ENCODE data around the gene TOP1.

Gene TOP1

DNA sequence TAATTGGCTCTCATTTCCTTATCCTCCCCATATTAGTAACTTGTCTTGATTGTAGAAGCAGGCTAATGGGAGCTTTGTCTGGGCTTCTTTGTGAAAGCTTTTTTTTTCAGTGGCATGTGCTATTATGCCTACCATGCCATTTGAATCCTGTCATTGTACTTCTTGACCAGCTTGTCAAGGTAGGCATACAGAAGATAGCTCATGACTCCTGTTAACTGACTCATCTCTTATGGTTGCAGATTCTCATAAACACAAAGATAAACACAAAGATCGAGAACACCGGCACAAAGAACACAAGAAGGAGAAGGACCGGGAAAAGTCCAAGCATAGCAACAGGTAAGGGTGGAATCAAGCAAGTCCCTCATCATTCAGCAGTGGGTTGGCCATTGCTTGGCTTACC, 32.5 kb downstream of the TOP1 start:
- DNase-seq = no peak

DNA sequence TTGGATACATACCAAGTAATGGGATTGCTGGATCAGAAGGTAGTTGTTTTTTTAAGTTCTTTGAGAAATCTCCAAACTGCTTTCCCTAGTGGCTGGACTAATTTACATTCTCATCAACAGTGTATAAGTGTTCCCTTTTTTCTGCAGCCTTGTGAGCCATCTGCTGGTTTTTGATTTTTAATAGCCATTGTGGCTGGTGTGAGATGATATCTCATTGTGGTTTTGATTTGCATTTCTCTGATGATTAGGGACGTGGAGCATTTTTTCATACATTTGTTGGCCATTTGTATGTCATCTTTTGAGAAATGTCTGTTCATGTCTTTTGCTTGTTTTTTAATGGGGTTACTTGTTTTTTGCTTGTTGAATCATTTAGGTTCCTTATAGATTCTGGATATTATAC, 34.8 kb downstream of the TOP1 start:
- DNase-seq = no peak

DNA sequence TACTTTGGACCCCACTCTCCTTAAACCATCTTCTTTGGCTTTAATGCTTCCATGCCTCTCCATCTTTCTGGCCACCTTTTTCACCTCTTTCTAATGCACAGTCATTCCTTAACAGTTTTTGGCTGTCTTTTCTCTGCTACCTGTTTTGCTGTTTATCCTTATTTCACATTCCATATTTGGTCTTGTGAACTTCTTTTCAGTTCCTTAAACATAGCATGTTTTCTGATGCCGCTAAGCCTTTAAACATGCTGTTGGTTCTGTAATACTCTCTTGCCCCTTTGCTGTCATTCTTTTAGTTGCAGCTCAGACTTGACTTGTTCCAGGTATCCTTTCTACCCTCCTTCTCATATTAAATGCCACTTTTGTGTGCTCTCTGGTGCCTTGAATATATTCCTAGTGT, 35.8 kb downstream of the TOP1 start:
- DNase-seq = no peak

DNA sequence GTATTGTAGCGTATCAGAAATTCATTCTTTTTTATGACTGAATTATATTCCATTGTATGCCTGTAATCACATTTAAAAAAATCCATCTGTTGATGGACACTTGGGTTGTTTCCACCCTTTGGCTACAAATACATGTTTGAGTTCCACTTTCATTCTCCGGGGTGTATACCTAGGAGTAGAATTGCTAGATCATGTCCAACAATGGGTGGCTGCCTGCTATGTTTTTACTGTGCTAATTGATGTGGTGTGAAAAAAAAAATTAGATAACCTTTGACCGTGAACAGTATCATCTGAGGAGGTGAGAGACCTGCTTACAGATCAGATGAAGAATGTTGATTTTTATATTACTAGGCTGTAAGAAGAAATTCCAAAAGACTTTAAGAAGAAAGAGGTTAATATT, 37.1 kb downstream of the TOP1 start:
- no peak for DNase-seq

DNA sequence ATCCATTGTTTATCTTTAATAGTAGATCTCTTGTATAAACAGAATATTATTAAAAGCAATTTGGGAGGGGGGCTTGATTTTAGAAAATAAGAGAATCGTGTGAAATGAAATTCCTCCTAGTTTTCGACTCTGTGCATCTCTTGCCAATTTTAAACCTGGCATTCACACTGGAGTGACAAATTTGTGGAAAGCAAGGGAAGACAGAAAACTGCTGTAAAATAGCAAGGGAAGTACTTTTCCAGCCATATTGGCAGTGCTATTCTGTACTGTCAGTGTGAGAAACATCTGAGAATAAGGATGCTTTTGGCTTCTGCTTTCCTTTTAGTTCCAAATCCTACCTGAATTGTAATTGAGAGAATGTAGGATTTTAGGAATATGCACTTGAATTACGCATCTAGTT, 40.2 kb downstream of the TOP1 start:
- DNase-seq = no peak

DNA sequence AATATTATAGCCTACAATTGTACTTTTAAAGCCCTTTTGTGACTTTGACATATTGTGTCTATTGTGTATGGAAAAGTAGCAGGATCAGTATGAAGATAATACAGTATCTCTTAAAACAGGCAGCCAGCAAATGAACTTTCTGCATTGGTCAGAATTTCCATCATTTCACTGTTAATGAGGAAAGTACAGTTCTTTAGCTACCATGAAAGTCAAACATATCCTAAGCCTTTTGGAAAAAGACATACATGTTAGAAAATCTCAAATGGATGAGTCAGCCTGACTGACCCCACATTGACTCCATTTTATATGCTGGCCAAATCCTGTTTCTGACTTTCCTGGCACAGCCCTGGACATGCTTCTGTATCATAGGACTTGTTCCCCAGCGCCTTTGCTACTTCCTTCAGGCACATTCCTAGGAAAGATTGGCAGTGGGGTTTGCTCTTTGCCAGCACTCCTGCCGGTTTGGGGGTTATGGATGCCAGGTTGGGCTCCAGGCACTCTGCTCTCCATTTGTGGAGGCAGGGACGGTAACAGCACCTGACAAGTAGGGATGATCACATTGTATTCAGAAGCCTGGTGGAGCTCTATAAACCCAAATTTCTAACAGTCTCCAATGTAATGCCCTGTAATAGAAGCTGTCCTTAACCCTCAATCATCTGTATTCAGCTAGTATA, 43.7 kb downstream of the TOP1 start:
- DNase-seq = no peak

DNA sequence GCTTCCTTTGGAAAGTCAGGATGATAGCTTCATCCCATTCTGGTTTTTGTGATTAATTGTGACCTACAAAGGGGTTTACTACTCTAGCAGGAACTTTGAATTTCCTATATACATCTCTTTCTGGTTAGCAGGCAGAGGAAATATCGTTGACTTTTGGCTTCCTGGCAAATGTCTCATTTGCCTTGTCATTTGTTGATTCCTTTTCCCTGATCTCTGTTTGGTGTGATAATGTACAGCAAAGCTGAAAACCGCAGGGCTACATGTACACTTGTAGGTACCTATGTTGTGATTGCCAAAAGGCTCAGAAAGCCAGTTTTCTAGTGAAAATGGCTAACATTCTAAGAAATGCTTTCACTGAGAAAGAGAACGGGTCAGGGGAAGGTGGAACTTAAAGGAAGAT, 44.3 kb downstream of the TOP1 start:
- no peak for DNase-seq

DNA sequence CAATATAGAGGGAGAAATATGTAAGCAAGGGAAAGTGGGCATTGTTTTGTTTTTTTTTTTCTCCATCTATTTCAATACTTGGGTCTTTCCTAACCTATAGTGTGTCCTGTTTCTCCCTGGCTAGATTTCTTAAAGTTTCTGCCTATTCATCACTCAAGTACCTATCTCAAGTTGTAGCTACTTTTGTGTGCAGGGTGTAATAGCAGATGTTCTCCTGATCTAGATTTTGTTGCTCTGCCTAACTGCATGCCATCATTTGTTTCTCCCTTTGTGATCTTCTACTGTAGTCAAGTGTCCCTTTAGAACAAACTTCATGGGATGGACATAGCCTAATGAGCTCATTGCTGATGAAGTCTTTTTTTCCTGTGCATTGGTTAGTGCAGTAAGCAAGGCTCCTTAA, 45.8 kb downstream of the TOP1 start:
- no peak for DNase-seq

DNA sequence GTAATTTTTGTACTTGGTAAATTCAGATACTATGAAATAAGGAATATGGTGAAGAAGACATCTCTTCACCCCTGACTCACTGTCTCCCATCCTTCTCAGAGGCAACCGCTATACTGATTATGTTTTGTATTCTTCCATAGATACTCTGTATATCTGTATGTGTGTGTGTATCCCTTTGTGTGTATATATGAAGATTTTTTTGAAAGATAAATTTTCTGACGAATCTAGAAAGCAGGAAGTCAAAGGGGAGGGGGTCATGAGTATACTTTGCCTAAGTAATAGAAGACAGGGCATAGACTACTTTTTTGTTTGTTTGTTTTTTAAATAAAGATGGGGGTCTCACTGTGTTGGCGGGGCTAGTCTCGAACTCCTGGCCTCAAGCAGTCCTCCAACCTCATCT, 48.2 kb downstream of the TOP1 start:
- DNase-seq = no peak

DNA sequence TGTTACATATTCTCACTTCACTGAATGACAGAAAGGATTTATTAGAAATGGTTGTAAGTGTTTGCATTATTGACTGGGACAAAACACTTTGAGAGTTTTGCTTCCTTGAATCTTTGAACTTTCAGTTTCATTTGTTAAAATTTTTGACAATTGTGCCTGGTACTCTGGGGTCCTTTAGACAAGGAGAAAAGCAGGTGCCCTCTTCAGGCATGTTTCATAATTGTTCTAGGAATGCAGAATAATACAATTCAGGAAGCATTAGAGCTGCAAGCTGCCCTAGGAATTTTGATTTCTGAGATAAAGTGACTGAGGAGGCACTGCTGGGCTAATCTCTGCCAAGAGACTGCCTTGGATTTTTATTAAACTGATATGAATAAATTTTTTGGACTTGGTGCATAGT, 49.7 kb downstream of the TOP1 start:
- DNase-seq = no peak

DNA sequence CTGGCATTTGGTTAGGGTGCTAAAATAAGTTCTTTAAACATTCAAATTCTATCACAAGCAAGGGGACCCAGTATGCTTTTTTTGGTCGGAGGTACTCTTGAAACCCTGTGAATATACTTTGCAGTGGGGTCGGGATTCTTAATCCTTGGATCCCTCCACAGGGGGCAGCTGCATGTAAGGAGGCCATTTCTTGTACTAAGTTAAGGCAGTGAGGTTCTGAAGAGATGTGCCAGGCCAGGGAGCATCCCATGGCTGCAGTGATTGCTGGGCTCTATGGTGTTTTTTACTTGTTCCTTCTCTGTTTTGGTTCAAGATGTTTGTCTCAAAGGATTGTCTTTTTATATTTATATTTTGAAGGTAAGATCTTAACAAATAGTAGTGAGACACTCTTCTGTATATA, 50.4 kb downstream of the TOP1 start:
- DNase-seq = no peak

DNA sequence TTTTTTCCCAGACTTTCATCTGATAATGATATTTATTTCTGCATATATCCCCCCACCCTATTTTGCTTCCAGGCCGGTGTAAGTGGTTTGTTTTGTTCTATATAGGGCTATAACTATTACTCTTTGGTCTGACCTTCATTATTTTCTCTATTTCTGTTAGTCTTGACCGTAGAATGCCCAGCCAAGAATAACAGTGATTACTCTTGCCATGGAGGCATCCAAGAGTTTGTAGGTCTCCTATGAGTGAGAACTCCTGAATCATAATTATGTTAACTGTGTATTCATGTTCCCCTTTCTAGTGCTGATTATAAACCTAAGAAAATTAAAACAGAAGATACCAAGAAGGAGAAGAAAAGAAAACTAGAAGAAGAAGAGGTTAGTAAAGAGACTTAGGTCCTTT, 52.2 kb downstream of the TOP1 start:
- DNase-seq = no peak

DNA sequence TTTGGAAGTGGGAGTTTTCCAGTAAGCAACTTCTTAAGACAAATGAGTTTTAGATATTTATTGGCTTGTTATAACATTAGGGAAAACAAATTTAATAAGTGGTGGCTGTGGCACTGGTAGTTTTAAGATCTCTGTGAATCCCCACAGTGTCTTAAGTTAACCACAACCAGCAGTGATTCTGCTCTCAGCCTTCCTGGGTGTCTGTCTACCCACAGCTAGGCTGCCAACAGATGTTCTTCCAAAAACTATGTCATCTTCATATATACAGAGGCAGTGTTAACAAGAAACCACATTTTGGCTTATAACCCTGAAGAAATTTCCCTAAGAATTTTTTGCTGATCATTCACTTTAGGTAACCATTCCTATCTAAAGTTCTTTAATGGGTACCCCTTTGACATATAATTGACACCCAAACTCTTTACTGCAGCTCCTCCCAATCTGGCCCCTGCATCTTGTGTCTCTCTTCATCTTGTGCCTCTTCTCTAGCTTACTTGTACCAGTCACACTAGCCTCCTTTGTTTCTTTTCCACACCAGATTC, 52.7 kb downstream of the TOP1 start:
- DNase-seq = no peak

DNA sequence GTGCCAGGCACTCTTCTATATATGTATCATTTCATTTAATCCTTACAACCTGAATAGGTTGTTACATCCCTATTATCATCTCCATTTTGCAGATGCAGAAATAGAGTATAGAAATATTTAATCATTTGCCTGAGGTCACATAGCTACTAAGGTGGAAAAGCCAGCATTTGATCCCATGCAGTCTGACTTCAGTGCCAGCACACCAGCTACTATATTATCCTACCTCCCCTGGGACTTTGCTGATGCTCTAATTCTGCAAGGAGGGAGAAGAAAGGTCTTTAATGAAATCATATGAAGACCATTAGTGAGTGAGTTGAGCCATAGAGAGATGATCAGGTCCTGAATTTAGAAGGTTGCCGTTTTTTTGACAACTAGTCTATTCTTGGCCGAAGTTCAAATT, 53.7 kb downstream of the TOP1 start:
- DNase-seq = no peak

DNA sequence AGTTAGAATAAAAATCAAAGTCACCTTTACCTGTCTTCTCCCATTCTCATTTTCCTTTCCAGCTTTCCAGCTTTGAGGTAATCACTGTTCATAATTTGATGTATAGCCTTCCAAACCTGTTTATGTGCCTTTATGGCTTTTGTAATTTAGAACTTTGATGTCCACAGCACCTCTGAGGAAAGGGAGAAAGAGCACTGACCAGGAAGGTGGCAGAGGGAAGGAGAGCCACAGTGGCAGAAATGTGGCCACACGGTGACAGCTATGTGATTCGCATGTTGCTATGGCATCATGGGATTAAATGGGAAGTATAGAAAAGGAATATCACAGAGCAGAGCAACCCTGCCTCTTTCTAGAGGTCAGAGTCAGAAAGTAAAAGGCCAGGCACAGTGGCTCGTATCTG, 57.0 kb downstream of the TOP1 start:
- no peak for DNase-seq

DNA sequence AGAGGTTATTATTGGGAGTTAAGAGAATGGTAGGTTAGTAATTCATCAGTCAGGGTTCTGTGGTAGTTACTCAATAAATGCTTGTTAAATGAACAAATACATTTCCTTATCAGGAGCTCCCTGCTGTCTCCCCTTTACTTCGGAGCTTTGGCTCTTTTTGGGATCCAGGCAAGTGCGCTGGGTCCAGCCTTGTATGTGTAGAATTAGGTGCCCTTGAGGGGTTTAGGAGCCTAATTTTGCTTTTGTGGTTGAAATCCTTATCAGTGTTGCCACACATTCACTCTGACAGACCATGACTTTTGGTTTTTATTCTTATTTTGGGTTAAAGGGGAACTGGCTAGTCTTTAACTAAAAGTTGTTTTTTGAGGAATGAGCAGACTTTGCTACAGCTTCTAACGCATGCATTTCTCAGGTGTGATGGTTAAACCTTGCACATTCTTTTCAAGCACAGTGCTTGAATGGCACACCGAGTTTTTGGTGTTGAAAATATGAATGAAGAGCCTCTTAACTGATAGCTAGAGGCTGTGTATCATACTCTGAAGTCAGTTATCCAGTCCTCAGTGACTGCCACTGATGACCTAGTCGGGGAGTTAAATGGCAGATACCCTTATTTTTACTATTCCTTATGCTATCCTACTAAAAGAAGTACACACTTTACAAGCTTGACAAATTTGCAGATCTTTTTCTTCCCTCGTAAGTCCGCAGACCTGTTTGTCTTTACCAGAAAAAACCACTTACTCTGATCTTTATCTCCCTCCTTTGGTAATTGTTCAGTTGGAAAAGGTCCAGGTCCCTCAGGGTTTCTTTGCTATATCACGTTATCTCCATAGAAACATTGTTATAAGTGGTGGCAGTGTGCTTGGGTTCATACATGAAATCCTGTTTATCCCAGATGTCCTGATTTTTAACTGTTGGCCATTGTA, 58.0 kb downstream of the TOP1 start:
- peak; percentile 19 for DNase-seq

DNA sequence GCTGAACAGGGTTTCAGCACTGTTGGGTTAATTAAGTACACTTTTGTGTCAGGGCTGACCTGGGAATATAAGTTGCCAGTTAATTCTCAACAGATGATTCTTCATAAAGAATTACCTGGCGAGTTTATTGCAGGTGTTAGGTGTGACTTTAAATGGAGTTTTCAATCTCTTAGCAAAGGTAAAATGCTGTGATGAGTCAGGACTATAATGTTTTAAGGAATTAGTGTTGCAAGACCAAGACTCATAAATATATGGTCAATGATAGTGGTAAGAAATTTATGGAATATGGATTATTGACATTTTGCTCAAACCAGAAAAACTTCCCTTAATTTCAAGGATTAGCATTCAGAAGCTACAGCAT, 58.7 kb downstream of the TOP1 start:
- no peak for DNase-seq

DNA sequence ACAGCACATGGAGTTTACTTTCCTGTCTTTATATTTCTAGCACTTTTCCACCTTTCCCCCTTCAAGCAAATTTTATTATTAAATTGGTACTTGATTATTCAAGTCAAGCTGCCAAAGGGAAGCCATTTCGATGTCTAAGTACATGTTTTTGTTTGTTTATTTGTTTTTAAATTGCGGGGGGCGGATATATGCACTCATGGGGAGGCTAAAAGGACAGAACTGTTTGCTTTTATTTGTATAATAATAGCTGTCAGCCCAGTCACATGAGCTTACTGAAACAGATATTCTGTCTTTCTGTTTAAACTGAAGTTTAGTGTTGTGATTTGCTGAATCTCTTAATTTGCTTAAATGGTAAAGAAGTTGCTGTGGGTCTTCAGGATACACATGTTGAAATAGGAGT, 59.2 kb downstream of the TOP1 start:
- DNase-seq = no peak

DNA sequence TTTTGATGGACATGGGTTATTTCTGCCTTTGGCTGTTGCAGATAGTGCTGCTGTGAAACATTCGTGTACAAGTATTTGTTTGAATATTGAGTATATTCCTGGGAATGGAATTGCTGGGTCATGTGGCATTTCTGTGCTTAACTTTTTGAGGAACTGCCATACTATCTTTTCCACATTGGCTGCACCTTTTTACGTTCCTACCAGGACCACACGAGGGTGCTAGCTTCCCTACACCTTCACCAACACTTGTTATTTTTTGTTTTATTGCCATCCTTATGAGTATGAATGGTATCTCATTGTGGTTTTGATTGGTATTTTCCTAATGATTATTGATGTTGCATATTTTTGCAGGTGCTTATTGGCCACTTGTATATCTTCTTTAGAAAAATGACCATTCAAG, 60.9 kb downstream of the TOP1 start:
- no peak for DNase-seq

DNA sequence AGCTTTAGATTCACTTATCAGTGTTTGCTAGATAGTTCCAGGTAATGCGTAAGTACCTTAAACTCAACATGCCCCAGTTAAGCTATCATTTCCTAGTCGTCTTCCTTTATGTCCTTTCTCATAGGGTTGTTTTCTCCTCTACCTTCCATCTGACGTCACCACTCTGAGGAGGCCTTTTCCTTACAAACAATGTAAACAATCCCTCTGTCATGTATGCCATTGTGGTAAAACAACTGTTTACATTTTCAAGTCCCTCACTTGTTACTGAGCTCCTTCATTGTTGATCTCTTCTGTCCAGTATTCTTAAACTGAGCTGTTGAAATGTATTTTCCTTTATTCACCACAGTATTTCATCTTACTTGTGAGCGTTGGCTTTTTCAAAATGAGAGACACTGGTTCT, 63.3 kb downstream of the TOP1 start:
- DNase-seq = no peak

DNA sequence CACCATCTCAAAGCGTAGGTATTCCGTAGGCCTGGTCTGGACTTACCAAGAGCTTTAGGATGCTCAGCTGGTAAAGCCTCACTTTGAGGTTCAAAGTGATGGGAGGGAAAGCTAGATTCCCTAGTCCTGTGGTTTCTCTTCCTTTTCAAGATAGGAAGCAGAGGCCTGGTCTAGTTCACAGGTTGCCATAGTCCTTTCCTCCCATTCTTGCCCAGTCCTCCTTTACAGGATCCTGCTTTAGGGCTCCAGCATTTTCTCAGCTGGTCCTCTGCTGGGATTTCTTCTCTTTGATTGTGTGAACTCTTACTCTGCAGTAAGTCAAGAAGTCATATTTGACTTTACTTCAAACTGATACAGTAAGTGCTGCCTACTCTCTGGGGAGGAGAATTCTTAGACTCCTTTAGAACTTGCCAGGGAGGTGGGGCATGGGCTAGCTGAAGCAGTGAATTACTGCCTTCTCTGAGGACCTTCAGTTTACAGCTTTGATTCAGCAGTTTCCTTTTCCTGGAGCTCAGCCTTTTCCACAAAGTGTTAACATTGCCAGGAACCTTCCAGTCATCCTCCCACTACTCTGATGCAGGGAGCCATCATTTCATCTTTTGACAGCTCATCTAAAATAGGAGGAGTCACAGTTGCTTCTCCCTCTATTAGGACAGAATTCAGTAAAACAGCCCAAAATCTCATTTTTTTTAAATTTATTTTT, 65.9 kb downstream of the TOP1 start:
- DNase-seq = no peak

DNA sequence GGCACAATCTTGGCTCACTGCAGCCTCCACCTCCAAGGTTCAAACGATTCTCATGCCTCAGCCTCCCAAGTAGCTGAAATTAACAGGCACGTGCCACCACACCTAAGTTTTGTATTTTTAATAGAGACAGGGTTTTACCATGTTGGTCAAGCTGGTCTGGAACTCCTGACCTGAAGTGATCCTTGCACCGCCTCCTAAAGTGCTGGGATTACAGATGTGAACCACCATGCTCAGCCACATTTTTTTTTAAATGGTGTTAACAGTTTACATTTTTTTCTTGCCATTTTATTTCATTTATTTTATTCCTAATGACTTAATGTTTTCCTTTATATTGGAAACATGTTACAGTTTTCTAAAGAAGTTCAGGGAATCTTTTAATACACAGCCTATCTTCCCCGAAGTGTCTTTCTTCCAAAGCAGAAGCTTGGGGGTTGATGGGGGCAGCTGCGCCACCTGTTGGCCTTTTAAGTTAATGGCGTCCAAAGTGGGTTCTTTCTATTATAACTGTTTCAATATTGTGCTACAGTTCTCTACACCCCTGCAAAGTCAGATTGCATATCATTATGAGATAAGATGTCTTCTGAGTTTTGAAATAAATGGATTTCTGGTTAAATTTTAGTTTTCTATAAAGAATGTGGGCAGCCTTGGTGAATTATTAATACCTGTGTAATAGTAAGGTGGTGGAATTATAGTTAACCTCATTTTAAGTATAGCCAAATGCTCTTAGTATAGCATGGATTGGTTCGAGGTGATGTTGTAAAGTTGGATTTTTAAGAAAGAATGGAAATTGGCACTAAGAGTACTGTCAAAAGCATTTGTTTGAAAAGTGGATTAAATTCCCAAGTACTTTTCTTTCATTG, 66.7 kb downstream of the TOP1 start:
- no peak for DNase-seq

DNA sequence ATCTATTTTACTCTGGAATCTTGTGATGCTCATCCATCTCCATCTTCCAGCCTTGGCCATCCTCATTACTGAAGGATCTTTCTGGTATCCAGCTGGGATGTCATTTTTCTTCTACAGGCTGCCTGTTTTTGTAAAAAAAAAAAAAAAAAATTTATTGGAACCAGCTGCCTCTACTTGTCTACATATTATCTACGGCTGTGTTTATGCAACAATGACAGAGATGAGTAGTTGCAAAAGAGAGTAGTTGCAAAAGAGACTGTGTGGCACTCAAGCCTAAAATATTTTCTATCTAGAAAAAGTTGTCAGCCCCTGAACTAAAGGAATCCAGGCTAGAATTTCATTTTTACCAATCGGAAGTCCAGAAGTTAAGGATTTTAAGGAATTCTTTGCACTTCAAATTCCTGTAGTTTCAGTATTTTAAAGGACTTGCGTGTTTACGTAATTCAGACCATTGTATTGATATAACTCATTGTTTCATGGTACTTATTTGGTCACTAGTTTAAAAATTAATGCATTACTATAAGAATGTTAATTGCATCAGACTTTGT, 70.2 kb downstream of the TOP1 start:
- no peak for DNase-seq
